ENCODE data around the gene NME4. TPM values are rescaled to one million over a fixed set of nuclear protein-coding genes. Genes with fewer than 3 reads are reported as not detected.

NME4 gene
- polyA plus RNA-seq, 2 of the 4 experiments (the other 2 are of a cell fraction) = 239 to 349 TPM

DNA sequence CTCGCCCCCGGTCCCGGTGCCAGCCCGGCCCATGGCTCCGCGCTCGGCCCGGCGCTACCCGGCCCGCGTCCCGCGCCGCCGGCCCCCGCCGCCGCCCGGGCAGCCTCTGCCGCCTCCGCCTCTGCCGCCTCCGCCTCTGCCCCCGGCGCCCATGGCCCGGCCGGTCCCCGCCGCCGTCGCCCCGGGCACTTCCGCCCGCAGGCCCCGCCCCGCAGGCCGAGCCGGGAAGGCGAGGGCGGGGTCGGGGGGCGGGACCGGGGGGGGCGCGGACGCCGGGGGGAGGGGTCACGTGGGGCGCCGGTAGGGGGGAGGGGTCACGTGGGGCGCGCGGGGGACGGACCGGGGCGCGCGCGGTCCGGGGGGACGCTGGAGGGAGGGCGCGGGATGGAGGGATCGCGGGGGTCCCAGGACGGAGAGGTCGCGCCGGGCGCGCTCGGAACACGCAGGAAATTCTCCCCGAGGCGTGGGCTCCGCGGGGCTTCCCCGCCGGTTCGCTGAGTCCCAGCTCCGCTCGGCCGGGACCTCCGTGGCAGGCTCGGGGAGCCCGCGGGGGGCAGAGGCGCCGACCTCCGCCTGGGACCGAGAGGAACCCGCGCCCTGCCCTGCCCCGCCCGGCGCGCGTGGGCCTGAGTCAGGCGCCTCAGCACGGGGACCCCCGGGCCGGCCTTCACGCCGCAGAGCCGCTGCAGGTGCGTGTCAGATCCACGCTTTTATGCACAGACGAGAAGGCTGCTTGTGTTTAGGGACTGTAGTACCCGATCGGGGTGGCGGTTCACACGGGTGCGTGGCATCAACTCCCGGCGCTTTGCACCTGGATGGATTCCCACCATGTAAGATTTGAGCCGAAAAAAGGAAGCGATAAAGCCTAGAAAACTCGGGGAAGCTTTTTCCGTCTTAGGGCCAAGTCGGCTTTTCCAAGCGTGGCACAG lies 14.9 kb upstream of the NME4 start, which contains the start of gene PGAP6:
Gene PGAP6 (minus strand): TSS at position 190 of the 929 bp plus-strand sequence. CDS start 157 bp downstream, at position 33.
- DNase-seq (ENCODE audit: low read depth in 1 of 2, low spot score in 1 of 2) (no peak), FAIRE-seq (no peak), ATAC-seq (peak; percentile 7 to 67)
- H3K4me3 ChIP-seq = peak within 1 kb of the TSS; percentile 98
- ChIA-PET CTCF (interaction anchor here (1.0 to 3.4 kb wide), 5 partner anchors 10 to 330 kb away, joined by 3 to 11 read pairs (median 4); no protein-coding TSS in a partner anchor), POLR2A (interaction anchor here (1.0 kb wide), 1 partner anchor 19 kb away, joined by 3 read pairs; the partner anchor contains the start of gene DECR2)
- WGBS (ENCODE audit: missing lambda C conversion rate) = 25% methylated on average over 16 of the region's 123 CpGs
- no peak for TF ChIP-seq ZNF302 (CRISPR knock-in tag; IDR thresholded peaks at IDR 0.05)
- TF ChIP-seq BCL3 (IDR thresholded peaks at IDR 0.05) = peak; percentile 73; the same call in 2 of the 3 replicates
- TF ChIP-seq ZSCAN20 (CRISPR knock-in tag; IDR thresholded peaks at IDR 0.05) = no peak
- TF ChIP-seq JUN (IDR thresholded peaks at IDR 0.05) = peak in 1 of 2 experiments; percentile 83; a peak in 3 of 5 replicates
- TF ChIP-seq PHF8 (IDR thresholded peaks at IDR 0.05; ENCODE audit: borderline replicate concordance, low read depth) = peak; percentile 77; the same call in 1 of the 2 replicates
- no peak for TF ChIP-seq JUNB (IDR thresholded peaks at IDR 0.05)
- TF ChIP-seq, protein P1, sequence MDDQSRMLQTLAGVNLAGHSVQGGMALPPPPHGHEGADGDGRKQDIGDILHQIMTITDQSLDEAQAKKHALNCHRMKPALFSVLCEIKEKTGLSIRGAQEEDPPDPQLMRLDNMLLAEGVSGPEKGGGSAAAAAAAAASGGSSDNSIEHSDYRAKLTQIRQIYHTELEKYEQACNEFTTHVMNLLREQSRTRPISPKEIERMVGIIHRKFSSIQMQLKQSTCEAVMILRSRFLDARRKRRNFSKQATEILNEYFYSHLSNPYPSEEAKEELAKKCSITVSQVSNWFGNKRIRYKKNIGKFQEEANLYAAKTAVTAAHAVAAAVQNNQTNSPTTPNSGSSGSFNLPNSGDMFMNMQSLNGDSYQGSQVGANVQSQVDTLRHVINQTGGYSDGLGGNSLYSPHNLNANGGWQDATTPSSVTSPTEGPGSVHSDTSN (IDR thresholded peaks at IDR 0.05) = no peak
- peak; percentile 47; the same call in 1 of the 2 replicates for TF ChIP-seq POLR2A (IDR thresholded peaks at IDR 0.05; ENCODE audit: low read length)
- H3K27ac ChIP-seq = peak within 1 kb of the TSS; percentile 92 to 97
- peaks cover 10% of the 10 kb centered on the region; the same call in 2 of the 3 replicates for H3K4me1 ChIP-seq
- no peaks in the 10 kb centered on the region for H3K9me3 ChIP-seq
- H3K4me2 ChIP-seq = peak within 1 kb of the TSS; percentile 100

GRCh38 chr16:383326-384051 lies 13.5 kb upstream of the NME4 start:
- 85% methylated on average over 32 of the region's 33 CpGs for WGBS (ENCODE audit: missing lambda C conversion rate)
- Histone ChIP-seq H3K4me3 (no peak overlapping the region), H3K9me3 (no peaks in the 10 kb centered on the region), H3K27ac (no peak overlapping the region), H3K4me2 (no peak overlapping the region), H3K4me1 (peaks cover 10% of the 10 kb centered on the region; the same call in 2 of the 3 replicates)
- TF ChIP-seq NPAS2 (CRISPR knock-in tag; IDR thresholded peaks at IDR 0.05; ENCODE audit: borderline replicate concordance) (no peak), POLR2A (IDR thresholded peaks at IDR 0.05; ENCODE audit: low read length) (0 out of 2 replicates have a peak, but pooled peaks have one; percentile 7)
- DNase-seq (ENCODE audit: low read depth in 1 of 2, low spot score in 1 of 2) (no peak), FAIRE-seq (no peak), ATAC-seq (no peak)
- POLR2A ChIA-PET = interaction anchor here (0.5 to 1.0 kb wide), 2 partner anchors 18 to 1228 kb away, joined by 3 to 5 read pairs; partner anchors contain the start of genes CRAMP1, DECR2 and IFT140
- CTCF ChIA-PET = interaction anchor here (1.3 to 1.9 kb wide), 3 partner anchors 9 to 27 kb away, joined by 3 to 4 read pairs (median 4); no protein-coding TSS in a partner anchor

DNA sequence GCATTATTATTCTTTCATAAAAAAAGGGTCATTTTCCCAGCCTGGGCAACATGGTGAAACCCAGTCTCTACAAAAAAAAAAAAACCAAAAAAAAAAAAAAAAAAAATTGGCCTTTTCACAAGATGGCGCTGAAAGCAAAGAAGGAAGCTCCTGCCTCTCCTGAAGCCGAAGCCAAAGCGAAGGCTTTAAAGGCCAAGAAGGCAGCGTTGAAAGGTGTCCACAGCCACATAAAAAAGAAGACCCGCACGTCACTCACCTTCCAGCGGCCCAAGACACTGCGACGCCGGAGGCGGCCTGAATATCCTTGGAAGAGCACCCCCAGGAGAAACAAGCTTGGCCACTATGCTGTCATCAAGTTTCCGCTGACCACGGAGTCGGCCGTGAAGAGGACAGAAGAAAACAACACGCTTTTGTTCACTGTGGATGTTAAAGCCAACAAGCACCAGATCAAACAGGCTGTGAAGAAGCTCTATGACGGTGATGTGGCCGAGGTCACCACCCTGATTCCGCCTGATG lies 10.3 kb upstream of the NME4 start:
- ChIA-PET CTCF (interaction anchor here (0.6 to 1.2 kb wide), 10 partner anchors 15 to 199 kb away, joined by 3 to 4 read pairs (median 3); partner anchors contain the start of gene DECR2), POLR2A (interaction anchor here (0.6 to 1.5 kb wide), 3 partner anchors 14 to 342 kb away, joined by 5 read pairs; no protein-coding TSS in a partner anchor)
- FAIRE-seq (no peak), ATAC-seq (no peak), DNase-seq (ENCODE audit: low read depth in 1 of 2, low spot score in 1 of 2) (no peak)
- WGBS (ENCODE audit: missing lambda C conversion rate) = 80% methylated on average over 19 of the region's 19 CpGs
- Histone ChIP-seq H3K4me2 (no peak overlapping the region), H3K4me3 (no peak overlapping the region), H3K27ac (no peak overlapping the region), H3K9me3 (no peaks in the 10 kb centered on the region), H3K4me1 (peaks cover 6% of the 10 kb centered on the region; the same call in 1 of the 3 replicates)
- TF ChIP-seq JUN (IDR thresholded peaks at IDR 0.05) = no peak
- TF ChIP-seq FOSB (CRISPR knock-in tag; IDR thresholded peaks at IDR 0.05) = no peak
- TF ChIP-seq, protein P2, sequence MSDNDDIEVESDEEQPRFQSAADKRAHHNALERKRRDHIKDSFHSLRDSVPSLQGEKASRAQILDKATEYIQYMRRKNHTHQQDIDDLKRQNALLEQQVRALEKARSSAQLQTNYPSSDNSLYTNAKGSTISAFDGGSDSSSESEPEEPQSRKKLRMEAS (IDR thresholded peaks at IDR 0.05) = no peak
- TF ChIP-seq RNF2 (IDR thresholded peaks at IDR 0.05; ENCODE audit: borderline replicate concordance, low read depth) = no peak
- TF ChIP-seq RCOR1 (IDR thresholded peaks at IDR 0.05; ENCODE audit: low read depth, low read length) = no peak
- TF ChIP-seq FOSL2 (IDR thresholded peaks at IDR 0.05) = no peak
- no peak for TF ChIP-seq FOSL2 (CRISPR knock-in tag; IDR thresholded peaks at IDR 0.05)
- TF ChIP-seq MAZ (IDR thresholded peaks at IDR 0.05; ENCODE audit: borderline replicate concordance, low read depth, low read length) = no peak
- no peak for TF ChIP-seq FOXS1 (CRISPR knock-in tag; IDR thresholded peaks at IDR 0.05)
- TF ChIP-seq, protein P3, sequence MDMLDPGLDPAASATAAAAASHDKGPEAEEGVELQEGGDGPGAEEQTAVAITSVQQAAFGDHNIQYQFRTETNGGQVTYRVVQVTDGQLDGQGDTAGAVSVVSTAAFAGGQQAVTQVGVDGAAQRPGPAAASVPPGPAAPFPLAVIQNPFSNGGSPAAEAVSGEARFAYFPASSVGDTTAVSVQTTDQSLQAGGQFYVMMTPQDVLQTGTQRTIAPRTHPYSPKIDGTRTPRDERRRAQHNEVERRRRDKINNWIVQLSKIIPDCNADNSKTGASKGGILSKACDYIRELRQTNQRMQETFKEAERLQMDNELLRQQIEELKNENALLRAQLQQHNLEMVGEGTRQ (IDR thresholded peaks at IDR 0.05) = no peak
- TF ChIP-seq RAD21 (conservative IDR thresholded peaks at IDR 0.05 in 1 of 2, IDR thresholded peaks at IDR 0.05 in 1 of 2) = peak; percentile 45 to 47; a peak in 4 of 5 replicates
- TF ChIP-seq CTCF (IDR thresholded peaks at IDR 0.05) = peak; percentile 40
- TF ChIP-seq PHF8 (IDR thresholded peaks at IDR 0.05; ENCODE audit: borderline replicate concordance, low read depth) = no peak
